Activated CD4-positive, alpha-beta T cell treated with anti-CD3 and anti-CD28 coated beads, Interleukin-10, Interleukin-2, amounts not matched to agents 100 ng/mL and 50 ng/mL, durations not matched to agents 16 hours and 8 hours (primary cell): ENCODE measurements around the gene TAAR6.
A peak's percentile ranks its signal among the peaks of the same experiment; 100 is the strongest.
"Not testable (repeated sequence)": the region's sequence is repeated elsewhere in the genome, so short reads cannot be mapped to it uniquely, and the experiment has no call there.

Source experiments
- DNase-seq: peaks from one replicate; pipeline ENCODE4 v3.0.0-alpha.2; 2020

The TAAR6 gene, protein sequence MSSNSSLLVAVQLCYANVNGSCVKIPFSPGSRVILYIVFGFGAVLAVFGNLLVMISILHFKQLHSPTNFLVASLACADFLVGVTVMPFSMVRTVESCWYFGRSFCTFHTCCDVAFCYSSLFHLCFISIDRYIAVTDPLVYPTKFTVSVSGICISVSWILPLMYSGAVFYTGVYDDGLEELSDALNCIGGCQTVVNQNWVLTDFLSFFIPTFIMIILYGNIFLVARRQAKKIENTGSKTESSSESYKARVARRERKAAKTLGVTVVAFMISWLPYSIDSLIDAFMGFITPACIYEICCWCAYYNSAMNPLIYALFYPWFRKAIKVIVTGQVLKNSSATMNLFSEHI

DNA sequence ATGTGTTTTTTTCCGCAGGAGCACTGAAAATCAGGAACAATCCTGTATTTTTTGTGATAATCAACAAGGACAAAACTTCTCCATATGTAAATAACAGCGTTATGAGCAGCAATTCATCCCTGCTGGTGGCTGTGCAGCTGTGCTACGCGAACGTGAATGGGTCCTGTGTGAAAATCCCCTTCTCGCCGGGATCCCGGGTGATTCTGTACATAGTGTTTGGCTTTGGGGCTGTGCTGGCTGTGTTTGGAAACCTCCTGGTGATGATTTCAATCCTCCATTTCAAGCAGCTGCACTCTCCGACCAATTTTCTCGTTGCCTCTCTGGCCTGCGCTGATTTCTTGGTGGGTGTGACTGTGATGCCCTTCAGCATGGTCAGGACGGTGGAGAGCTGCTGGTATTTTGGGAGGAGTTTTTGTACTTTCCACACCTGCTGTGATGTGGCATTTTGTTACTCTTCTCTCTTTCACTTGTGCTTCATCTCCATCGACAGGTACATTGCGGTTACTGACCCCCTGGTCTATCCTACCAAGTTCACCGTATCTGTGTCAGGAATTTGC, at the start of gene TAAR6:
Gene TAAR6 (plus strand): TSS at position 102 of the 557 bp plus-strand sequence. CDS start 0 bp downstream, at position 102.
- DNase-seq, result no peak

DNA sequence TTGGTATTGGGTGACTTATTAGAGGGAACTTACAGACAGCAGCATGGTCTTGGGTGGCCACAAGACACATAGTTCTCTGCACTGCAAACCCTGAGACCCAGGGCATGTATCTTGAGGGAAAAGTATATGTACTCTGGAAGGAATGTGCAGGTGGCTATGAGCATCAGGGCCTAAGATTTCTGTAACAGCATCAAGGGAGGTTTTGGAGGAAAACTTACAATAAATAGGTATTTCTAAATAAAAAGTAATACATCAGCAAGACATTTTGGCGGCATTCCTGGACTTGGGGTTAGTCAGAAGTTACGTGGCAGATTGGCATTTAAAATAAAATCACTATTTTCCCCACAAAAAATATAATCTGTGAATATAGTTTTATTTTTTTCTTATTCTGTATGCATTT, 49.2 kb upstream of the TAAR6 start:
- no peak for DNase-seq

DNA sequence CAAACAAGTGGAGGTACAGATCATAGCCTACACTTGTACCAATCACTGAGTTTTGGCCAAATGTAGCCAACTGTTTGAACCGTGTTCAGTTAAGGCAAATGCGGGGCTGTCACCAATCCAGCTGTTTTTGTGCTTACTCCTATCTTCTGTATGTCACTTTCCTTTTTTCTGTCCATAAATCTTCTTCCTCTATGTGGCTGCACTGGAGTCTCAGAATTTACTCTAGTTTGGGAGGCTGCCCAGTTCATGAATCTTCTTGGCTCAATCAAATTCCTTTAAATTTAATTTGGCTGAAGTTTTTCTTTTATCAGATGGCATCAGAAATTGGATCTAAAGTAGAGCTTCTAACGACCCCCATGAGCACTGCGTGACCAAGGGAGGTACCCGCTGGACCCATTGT, 45.5 kb upstream of the TAAR6 start:
- no peak for DNase-seq

DNA sequence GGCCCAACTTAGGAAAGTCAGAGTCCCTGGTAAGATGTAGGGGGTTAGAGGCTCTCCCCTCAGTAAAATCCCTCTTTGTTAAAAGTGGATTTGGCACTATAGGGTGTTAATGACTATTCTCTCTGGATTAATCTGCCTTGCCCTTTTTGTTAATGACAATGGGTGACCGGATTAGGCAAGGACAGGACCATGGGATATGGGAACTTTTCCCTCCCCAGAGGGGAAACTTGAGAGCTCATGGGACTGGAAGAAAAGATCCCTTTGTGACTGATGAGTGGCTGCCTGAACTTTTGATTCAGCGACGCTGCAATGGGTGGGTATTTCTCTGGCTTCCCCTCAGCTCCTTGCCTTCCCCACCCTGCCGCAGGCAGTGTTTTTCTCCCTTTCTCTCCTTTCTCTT, 44.3 kb upstream of the TAAR6 start:
- no peak for DNase-seq

DNA sequence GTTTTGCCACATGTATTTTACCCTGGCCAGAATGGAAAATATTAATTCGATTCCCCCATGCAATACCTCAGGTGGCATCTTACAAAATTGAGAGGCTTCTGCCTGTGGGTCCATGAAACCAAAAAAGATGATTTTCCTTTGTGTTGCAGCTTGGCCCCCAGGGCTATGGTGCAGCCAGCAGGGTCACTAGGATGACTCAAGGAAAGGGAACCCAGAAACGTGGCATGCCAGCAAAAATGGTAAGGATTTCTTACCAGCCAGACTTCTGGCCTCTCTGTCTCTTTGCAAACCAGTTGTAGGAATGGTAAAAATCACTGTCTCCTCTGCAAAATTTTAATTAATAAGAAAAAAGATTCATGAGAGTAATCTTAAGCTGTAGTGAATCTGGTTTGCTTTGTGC, 43.7 kb upstream of the TAAR6 start:
- DNase-seq, result no peak

DNA sequence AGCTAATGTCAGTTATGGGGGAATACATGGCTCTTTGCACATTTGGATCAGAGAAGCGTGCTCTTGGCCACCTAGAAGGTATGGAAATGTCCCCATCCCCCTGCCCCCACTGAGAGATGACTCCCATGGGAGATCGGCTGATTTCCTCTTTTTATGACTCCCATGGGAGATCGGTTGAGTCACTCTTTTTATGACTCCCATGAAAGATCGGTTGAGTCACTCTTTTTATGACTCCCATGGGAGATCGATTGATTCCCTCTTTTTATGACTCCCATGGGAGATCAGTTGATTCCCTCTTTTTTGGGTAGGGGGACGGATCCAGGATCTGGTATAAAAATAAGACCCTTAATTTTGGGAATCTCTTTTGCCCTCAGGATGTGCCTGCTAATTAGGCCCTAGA, 42.3 kb upstream of the TAAR6 start:
- no peak for DNase-seq

DNA sequence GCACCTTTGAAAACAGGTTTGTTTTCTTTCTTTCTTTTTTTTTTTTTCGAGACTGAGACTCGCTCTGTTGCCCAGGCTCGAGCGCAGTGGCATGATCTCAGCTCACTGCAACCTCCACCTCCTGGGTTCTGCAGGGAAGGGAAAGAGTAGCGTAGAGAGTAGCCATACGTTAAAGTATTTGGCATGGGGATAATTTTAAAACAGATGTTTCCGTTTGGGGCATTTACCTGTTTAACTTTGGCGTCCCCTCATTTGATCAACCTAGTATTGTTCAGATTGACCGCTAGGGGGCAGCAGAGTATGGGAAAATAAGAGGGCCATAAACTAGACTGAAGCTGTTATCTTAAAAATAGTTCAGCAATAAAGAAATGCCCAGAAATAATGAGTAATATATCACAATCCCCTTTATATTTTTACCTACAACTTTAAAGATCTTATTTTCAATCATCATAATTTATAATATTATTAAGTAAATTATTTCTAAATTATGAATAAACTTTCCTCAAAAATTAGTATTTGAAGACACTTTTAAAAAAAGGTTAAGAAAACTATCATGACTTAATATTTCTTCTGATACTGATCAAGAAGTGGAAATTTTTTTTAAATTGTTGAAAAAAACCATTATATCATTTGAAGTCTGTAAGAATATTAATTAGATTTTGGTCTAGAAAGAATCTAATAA, 39.7 kb upstream of the TAAR6 start:
- DNase-seq, result peak; percentile 74

DNA sequence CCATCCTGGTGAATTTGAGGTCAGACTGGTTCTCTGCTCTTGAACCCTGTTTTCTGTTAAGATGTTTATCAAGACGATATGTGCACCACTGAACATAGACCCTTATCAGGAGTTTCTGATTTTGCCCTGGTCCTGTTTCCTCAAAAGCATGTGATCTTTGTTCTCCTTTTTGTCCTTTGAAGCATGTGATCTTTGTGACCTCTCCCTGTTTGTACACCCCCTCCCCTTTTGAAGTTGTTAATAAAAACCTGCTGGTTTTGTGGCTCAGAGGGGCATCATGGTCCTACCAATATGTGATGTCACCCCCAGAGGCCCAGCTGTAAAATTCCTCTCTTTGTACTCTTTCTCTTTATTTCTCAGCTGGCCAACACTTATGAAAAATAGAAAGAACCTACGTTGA, 35.6 kb upstream of the TAAR6 start:
- DNase-seq, result not testable (repeated sequence)

DNA sequence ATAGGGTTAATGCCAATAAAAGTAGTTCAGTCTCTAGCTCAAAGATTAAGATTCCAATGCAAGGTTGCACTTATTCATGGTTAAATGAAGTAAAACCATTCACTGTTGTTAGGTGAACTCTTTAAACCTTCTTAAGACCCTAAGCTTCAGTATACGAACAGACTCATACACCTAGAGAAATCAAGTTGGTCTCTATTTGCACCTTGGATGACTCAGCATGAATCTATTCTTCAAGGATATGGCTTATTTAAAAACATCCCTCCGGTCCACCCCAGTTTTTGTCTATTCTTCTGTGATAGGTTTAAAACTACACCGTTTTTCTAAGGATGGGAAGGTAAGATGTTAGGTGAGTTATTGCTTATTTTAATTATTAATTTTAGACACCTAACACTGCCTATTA, 33.0 kb upstream of the TAAR6 start:
- DNase-seq, result no peak

DNA sequence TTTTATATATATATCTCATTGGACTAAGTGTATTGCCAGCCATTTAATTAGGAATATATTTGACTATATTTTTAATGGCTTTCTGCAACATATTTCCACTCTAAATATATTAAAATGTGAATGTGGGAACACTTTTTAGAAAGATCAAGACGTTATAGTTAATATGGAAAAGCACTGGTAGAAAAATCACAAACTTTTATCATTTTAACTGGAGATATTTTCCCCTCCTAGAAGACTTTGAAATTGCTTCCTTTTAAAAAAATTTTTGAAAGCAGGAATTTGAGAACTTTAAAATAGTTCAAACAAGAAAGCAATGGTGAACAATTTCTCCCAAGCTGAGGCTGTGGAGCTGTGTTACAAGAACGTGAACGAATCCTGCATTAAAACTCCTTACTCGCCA, 32.1 kb upstream of the TAAR6 start, which contains the start of gene TAAR9:
Gene TAAR9 (plus strand): TSS at position 301 of the 400 bp plus-strand sequence. CDS start 13 bp downstream, at position 314.
- DNase-seq, result no peak

DNA sequence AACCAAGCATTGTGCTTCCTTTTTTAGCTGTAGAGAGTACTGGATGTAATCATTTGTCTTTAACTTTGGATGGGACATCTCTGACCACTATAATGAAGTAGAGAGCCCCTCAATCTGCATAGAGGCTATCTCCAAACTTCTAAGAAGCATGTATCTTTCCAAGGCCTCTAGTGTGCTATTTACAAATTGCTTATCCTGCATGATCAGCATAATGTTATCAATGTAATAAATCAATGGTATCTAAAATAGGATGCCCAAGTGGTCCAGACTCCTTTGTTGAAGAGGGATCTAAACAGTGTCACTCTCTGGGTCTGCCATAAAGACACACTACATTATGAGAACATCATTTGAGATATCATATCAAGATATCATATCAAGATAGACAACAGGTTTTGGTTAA, 25.3 kb upstream of the TAAR6 start:
- DNase-seq, result no peak

DNA sequence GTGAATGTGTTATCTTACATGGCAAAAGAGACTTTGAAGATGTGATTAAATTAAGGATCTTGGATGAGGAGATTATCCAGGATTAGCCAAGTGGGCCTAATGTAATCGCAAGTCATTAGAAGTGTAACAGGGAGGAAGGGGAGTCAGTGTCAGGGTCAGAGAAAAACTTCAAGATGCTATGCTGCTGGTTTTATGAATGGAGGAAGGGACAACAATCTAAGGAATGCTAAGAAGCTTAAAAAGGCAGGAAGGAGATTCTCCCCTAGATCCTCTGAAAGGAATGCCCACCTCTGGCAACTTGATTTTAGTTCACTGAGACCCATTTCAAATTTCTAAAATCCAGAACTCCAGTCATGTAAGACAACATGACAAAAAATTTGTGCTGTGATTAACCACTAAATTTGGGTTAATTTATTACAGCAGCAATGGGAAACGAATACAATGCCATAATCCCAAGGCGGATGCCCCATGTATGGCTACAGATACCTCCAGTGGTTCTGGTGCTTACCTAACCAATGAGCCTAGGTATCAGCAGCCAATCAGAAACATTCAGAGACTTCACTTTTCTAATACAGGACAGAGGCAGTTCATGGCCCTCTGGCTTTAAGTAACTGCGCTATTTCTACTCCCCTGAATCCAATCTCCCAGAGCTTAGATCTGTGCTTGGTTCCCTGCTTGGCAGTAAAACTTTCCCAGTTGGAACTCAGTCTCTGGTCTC, 21.2 kb upstream of the TAAR6 start:
- DNase-seq, result no peak

DNA sequence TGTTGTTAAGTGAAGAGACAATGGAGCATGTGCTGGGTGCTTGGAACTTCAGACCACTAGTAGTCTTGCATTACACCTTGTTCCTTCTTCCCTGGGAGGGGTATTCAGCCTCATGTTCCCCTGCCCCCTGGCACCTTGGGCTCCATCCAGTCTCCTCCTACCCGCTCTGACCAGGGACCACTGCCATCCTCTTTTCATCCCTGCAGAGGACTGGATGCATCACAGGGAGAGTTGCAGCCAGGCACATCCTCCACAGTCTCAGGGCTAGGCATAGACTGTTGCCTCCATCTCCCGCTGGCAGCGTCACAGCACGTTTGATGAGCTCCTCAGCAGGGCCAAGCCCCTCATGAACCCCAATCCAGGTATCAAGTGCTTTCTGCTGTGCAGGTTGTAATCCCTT, 18.9 kb upstream of the TAAR6 start:
- no peak for DNase-seq

DNA sequence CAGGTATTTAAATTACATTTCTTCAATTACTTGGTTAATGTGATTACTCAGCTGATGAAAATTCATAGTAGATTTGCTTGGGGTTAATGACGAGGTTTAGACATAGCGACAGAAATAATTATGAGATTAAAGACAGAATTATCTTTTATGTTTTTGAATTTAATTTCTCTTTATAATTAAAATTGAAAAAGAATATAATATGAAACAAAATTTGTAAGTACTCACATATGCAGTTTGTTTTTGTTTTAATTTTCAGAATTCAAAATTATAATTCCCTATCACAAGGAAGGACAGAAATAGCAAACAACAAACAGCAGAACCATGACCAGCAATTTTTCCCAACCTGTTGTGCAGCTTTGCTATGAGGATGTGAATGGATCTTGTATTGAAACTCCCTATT, 17.8 kb upstream of the TAAR6 start, which contains the start of gene TAAR8:
Gene TAAR8 (plus strand): TSS at position 301 of the 400 bp plus-strand sequence. CDS start 21 bp downstream, at position 322.
- DNase-seq, result no peak

DNA sequence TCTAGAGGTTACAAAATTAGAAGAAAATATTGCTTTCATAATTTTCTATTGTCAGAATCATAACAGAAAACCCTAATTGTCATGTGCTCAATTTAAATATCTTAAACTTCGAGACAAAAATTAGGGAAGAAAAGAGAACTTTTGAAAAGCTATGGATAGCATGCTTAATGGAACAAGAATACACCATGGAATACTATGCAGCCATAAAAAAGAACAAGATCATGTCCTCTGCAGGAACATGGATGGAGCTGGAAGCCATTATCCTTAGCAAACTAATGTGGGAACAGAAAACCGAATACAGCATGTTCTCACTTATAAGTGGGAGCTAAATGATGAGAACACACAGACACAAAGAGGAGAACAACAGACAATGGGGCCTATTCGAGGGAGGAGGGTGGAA, 10.0 kb upstream of the TAAR6 start:
- not testable (repeated sequence) for DNase-seq

DNA sequence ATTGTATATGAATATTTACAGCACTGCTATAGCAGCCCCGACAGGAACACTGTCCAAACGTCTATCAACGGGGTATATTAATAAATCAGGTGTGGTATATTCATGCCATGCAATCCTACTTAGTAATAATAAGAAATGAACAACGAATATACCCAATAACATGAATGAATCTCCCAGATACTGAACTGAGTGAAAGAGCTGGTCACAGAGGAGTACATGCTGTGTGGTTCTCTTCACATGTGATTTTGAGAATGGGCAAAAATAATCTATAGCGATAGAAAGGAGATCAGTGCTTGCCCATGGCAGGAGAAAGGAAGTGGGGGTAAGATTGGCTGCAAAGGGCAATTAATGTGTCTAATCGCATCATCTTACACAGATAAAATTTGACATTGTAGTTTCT, 3.7 kb upstream of the TAAR6 start:
- DNase-seq, result no peak

DNA sequence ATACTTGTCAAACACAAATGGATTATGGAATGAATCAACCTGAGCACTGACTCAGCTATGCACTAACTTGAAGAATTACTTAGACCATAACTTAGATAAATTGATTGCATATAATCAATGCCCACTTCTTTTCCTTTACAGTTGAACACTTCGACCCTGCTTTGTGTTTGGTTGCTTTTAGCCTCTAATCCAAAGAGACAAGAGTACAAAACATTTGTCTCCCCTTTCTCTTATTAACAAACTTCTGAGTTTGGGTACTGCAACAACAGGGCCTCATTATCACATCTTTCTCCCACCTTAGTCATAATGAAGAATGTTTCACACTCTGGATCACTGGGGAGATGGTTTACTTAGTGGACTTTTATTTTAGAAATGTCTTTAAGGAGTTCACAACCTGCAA, 2.6 kb upstream of the TAAR6 start:
- no peak for DNase-seq

DNA sequence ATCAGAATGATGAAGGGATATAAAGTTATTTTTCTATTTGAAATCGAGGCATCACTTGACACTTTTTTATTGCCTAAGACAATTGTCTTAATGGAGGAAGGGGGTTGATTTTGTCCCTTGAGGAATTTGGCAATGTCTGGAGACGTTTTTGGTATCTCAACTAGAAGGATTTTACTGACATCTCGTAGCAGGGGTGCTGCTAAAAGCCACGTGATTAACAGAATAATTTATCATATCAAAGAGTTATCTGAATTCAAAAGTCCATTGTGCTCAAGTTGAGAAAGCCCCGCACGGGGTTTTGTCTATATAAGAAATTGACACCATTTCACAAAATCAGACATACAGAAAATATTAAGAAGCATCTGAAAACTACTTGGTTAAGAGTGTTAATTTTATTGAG, 1.5 kb upstream of the TAAR6 start:
- DNase-seq, result no peak

DNA sequence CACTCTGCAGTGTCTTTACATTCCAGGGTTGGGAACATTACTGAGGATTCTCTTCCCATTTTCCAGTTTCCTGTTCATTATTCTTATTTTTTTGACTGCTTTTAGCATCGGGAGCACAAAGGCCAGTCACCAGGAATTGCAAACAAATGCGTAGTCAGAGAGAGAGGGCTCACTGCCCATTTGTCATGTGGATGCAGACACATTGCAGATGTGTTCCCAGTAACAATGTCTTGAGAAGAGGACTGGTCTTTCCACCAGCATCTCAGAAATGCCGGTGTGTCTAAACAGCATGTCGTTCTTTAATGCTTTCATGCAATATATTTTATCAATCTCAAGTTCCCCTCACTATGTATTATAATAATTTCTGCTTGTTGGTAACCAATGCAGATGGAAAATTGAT, 952 bp upstream of the TAAR6 start:
- no peak for DNase-seq

DNA sequence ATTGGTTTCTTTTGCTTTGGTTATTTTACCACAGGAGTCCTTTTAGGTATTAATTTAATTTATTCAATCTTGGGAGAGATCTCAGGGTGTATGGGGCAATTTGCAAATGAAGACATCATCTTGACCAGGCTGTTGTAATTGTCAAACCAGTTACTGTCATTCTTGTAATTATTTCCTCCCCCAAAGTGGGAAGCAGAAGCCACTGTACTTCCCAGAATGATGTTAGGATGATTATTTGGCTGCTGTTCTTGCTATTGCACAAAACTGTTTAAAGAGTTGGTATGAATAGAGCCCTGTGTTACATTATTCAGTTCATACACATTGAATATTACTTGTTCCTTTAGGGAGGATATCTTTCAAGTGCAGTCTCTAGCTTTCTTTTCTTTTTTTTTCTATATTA, 1.7 kb downstream of the TAAR6 start:
- no peak for DNase-seq

DNA sequence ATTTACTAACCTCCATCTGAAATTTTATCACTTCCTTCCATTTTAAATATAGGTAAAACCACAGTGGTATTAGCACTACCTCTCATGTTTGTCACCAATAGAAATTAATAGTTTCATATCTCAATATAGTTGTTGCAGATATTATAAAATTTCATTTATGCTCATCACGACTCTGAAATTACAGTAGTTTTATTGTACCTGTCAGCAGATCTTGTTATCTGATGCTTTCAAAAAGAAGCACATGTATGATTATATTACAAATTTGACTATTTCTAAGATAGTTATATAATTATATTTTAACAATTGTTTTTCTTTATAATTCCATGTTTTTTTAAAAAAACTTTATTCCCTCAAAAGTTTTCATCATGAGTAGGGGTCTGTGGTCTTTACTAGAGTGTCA, 14.6 kb downstream of the TAAR6 start:
- no peak for DNase-seq

DNA sequence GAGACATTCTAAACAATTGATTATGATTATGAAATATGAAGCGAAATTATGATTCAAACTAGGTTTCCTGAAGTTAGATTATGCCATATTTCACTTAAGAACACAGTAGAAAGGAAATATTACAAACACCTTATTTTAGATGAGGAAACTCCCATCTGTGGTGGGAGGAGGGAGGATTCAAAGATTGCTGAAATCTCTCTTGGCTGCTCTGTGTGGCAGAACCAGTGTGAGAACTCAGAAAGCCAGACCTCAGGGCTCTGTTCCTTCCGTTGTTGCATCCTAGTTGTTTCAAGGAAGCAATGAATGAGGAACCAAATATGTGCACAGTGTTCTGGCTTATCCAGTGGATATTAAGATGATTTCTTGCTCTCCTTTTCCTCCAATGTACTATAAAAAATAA, 17.3 kb downstream of the TAAR6 start:
- no peak for DNase-seq

DNA sequence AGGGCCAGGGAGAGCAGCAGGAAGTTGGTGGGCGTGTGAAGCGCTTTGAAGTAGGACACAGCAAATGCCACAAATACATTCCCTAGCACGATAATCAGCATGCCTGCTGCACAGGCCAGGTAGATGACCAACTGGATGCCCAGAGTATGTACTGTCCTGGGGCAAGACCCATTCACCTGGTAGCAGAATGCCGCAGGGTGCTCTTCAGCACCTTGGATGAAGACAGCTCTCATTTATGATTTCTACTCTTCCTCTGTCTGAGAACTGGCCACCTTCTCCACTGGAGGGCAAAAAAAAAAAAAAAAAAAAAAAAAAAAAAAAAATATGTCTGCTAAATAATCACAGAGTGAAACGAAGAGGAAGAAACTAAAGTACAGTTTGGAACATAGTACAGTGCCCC, 19.3 kb downstream of the TAAR6 start, which contains the start of gene TAAR5:
Gene TAAR5 (minus strand): TSS at position 288 of the 400 bp plus-strand sequence. CDS start 55 bp downstream, at position 233.
- DNase-seq, result no peak
